Measurements from ENCODE around the gene TCF25. TPM values are rescaled to one million over a fixed set of nuclear protein-coding genes. Genes with fewer than 3 reads are reported as not detected.

The TCF25 gene
- total RNA-seq, 1 donor from 2014 or later, result 149 TPM

DNA sequence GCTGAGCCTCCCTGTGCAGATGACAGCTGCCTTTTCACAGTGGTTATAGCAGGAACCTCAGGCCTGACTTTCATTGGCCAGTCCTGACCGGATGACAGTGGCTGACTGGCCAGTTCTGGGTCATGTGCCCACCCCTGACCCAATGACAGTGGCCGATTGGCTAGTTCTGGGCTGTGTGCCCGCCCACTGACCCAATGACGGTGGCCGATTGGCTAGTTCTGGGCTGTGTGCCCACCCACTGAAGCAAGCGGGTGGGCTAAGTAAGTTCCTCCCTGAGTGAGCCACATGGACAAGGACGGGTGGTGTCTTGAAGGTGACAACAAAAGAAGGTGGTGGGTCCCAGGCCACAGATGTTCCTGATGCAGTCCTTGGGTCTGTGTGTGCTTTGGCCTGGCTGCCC is 84.7 kb downstream of the TCF25 start:
- H3K27me3 ChIP-seq (ENCODE audit: control insufficient read depth, insufficient read depth, low read length), result no peaks in the 10 kb centered on the region
- peaks cover 1% of the 10 kb centered on the region for H3K36me3 ChIP-seq (ENCODE audit: control insufficient read depth, insufficient read depth, low read length)
- no peak for TF ChIP-seq CTCF (IDR thresholded peaks at IDR 0.05; ENCODE audit: insufficient read depth, low read length, poor library complexity, severe bottlenecking)
- no peak overlapping the region for H3K4me3 ChIP-seq (ENCODE audit: low read depth, low read length)
- no peak for DNase-seq (ENCODE audit: low read depth)

DNA sequence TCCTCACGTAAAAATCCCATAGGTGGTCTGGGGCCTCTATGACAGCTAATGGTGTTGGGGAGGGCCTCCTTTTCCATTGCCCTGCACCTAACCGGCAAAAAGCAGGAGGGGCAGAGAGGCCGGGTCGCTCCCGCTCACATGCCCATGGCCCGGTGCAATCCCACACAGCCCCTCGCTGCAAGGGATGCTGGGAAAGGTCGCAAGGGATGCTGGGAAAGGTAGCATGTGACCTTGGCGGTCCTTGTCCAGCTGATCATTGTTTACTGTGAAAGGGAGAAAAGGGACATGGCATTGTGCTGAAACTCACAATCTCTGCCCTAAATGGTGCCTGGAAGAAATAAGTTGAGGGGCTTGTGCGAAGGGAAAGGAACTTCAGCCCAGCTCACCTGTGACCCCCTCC is 85.2 kb downstream of the TCF25 start:
- Histone ChIP-seq H3K36me3 (ENCODE audit: control insufficient read depth, insufficient read depth, low read length) (peaks cover 1% of the 10 kb centered on the region), H3K27me3 (ENCODE audit: control insufficient read depth, insufficient read depth, low read length) (no peaks in the 10 kb centered on the region), H3K4me3 (ENCODE audit: low read depth, low read length) (no peak overlapping the region)
- DNase-seq (ENCODE audit: low read depth), result no peak
- TF ChIP-seq CTCF (IDR thresholded peaks at IDR 0.05; ENCODE audit: insufficient read depth, low read length, poor library complexity, severe bottlenecking), result no peak

DNA sequence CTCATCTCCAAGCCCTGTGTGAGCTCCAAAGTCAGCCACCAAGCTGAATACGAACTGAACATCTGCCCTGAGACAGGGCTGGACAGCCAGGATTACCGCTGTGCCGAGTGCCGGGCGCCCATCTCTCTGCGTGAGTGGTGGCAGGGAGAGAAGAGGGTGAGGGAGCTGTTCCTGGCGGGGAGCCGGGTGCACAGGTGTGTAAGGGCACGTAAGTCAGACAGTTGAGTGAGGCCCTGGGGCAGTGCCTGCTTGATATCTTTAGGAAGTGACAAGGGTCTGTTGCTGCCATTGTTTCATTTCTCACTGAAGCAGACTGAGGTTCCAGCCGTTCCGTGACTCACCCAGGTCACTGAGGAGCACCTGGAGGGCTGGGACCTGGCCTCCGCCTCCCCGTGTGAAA is 87.6 kb downstream of the TCF25 start:
- no peak overlapping the region for H3K4me3 ChIP-seq (ENCODE audit: low read depth, low read length)
- DNase-seq (ENCODE audit: low read depth), result no peak
- no peak for TF ChIP-seq CTCF (IDR thresholded peaks at IDR 0.05; ENCODE audit: insufficient read depth, low read length, poor library complexity, severe bottlenecking)
- no peaks in the 10 kb centered on the region for H3K27me3 ChIP-seq (ENCODE audit: control insufficient read depth, insufficient read depth, low read length)
- peaks cover 1% of the 10 kb centered on the region for H3K36me3 ChIP-seq (ENCODE audit: control insufficient read depth, insufficient read depth, low read length)

Other genes starting within 250 kb of the TCF25 start
- gene CHMP1A, start 215.9 kb upstream of the TCF25 start, total RNA-seq, result 96.8 and 126 TPM in 2 replicates
- 6.6 and 10.0 TPM in 2 replicates for gene SPATA33, start 215.8 kb upstream of the TCF25 start, total RNA-seq
- gene CDK10, start 186.9 kb upstream of the TCF25 start, total RNA-seq, result 50.5 and 61.5 TPM in 2 replicates
- gene SPATA2L, start 171.9 kb upstream of the TCF25 start, total RNA-seq, result 24.0 and 28.8 TPM in 2 replicates
- gene VPS9D1, start 152.7 kb upstream of the TCF25 start, total RNA-seq, result 5.1 and 9.3 TPM in 2 replicates
- 21.7 and 29.4 TPM in 2 replicates for gene ZNF276, start 152.1 kb upstream of the TCF25 start, total RNA-seq
- 16.0 and 19.1 TPM in 2 replicates for gene FANCA, start 56.9 kb upstream of the TCF25 start, total RNA-seq
- 1.2 and 1.4 TPM in 2 replicates for gene SPIRE2, start 45.1 kb upstream of the TCF25 start, total RNA-seq
- gene MC1R, start 45.3 kb downstream of the TCF25 start, total RNA-seq, result 1.5 and 3.0 TPM in 2 replicates
- 599 and 683 TPM in 2 replicates for gene TUBB3, start 49.8 kb downstream of the TCF25 start, total RNA-seq
- gene DEF8, start 75.2 kb downstream of the TCF25 start, total RNA-seq, result 101 and 107 TPM in 2 replicates
- gene DBNDD1, start 145.9 kb downstream of the TCF25 start, total RNA-seq, result 27.2 and 35.2 TPM in 2 replicates
- not detected in 2 replicates for gene PRDM7, start 203.7 kb downstream of the TCF25 start, total RNA-seq